T-helper 1 cell treated with Interleukin-12 subunit alpha and Interleukin-12 subunit beta and Interleukin-4 antibody, amounts not matched to agents 30 ng/mL and 1 ng/mL, for 36 hours (primary cell): ENCODE measurements around the gene BACE2. TPM values are rescaled to one million over a fixed set of nuclear protein-coding genes. Genes with fewer than 3 reads are reported as not detected.
"Not testable (repeated sequence)": the region's sequence is repeated elsewhere in the genome, so short reads cannot be mapped to it uniquely, and the experiment has no call there.

Source experiments
- intact Hi-C: fragments of 100-400 bp; cut with micrococcal nuclease; formaldehyde crosslinking; loops from one replicate; pipeline ENCODE4 v1.15.1; 2024
- total RNA-seq: library from RNA; stranded (reverse); gene quantifications from 2 replicates; pipeline ENCODE4 v1.2.3, GENCODE V29; 2022

BACE2 gene
- total RNA-seq, 1 donor from 2014 or later: 1.2 TPM

DNA sequence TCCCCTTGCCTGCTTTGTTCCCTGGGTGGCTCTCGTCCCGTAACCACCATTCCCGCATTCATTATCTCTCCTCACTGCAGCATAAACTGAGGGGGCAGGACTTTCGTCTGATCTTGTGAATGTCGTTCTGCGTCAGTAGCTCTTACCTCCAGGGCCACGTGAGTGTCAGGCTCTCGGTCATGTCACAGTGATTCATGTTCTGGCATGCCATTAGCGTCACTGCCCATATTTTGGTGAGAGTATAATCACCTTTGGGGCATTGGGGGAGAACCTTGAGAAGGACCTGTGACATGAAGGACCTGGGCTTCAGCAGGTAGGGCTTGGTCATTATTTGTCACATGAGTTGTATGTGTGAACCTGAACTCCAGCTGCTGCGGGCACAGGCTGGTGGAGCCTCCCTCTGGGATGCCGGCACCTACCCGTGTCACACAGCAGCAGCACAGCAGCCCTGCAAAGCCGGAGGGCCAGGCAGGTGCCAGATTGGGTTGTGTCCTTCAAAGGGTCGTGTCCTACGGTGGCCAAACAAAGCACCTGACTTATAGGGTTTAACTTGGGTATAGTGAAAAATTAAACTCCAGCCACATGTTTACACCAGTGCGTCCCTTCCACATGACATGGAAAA is 68.5 kb downstream of the BACE2 start:
- intact Hi-C loops: no loop called here

DNA sequence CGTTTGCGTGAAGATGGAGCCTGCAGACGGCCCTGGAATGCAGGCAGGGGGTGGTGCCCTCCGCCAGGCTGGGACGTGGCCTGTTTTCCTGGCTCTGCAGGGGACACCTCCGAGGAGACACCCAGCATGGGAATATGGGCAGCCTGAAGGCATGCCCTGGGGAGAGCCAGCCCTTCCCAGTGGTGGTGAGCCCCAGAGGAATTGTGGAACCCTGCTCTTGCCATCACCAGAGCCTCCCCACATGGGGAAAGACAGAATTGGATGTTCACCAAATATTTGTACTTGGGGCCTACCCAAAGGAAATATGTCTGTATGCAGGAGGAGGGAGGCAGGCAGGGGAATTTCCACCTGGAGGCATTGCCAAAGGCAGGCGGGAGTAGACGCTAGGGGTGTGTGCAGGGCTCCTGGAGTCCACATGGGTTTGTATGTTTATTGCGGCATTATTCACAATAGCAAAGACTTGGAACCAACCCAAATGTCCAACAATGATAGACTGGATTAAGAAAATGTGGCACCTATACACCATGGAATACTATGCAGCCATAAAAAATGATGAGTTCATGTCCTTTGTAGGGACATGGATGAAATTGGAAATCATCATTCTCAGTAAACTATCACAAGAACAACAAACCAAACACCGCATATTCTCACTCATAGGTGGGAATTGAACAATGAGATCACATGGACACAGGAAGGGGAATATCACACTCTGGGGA is 70.3 kb downstream of the BACE2 start:
- intact Hi-C loops: not testable (repeated sequence)

DNA sequence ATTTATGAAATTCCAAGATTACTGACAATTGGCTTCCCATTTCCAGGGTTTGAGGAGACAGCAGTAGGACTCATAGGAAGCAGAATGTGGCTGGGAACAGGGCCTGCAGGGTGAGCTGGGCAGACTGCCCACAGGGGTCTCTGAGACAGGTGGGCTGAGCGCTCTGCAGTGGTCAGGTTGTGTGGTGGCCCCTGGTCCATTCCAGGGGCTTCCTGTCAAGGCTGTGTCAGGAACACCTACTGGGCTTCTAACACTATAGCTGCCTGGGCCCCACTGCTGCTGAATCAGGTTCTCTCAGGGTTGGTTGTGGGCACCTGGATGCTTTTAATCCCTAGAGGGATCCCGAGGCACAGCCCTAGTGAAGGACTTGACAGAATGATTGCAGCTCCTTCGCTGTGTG is 72.1 kb downstream of the BACE2 start:
- intact Hi-C loops: no loop called here

DNA sequence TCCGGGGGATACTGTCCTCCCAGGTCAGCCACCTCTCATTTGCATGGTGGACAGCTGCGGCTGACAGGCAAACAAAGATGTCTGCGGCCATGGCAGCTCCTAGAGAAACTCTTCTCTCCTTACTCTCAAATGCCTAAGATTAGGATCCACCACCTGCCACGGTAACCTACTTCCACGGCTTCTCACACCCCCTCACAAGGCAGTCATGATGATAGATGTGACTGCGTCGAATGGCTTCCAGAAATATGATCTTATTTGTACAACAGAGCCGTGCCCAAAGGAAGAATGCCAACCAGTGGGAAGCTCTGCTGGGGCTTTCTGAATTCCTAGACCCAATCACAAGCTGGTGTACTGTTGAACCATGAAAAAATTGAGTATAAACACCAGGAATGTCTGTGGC is 73.4 kb downstream of the BACE2 start:
- intact Hi-C loops: no loop called here

DNA sequence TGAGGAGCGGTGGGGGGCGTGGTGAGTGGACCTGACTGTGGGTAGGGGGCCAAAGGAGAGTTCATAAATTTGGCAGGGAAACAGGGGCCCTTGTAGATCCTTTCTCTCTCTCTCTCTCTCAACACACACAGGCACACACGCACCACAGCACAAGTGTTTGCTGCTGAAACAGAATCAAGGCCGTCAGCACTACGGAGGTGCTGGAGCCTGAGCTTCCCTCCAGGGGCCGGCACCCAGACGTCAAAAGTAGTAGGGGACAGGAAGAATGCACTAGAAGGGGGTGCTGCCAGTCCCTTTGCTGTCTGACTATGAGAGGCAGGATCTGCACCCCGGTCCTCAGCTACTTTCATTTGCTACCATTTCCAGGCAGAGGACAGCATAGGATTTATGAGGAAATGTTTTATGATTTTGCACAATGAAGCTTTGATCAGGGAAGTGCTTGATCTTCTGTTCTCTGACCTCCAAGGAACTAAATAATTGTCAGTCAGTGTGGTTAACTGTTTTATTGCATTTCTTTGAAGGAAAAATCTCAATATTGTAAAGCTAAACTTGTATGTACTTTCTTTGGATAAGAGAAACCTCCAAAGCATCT is 74.4 kb downstream of the BACE2 start:
- intact Hi-C loops: no loop called here

DNA sequence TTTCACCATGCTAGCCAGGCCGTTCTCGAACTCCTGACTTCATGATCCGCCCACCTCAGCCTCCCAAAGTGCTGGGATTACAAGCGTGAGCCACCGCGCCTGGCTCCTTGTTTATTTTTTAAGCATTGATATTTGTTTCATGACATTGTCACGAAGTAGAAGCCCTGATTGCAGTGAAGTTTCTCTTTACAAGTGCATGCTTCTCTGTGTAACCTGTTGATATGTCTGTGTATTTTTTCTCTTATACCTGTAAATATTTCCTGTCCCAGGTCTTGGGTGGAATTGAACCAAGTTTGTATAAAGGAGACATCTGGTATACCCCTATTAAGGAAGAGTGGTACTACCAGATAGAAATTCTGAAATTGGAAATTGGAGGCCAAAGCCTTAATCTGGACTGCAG is 75.1 kb downstream of the BACE2 start:
- intact Hi-C loops: no loop called here

DNA sequence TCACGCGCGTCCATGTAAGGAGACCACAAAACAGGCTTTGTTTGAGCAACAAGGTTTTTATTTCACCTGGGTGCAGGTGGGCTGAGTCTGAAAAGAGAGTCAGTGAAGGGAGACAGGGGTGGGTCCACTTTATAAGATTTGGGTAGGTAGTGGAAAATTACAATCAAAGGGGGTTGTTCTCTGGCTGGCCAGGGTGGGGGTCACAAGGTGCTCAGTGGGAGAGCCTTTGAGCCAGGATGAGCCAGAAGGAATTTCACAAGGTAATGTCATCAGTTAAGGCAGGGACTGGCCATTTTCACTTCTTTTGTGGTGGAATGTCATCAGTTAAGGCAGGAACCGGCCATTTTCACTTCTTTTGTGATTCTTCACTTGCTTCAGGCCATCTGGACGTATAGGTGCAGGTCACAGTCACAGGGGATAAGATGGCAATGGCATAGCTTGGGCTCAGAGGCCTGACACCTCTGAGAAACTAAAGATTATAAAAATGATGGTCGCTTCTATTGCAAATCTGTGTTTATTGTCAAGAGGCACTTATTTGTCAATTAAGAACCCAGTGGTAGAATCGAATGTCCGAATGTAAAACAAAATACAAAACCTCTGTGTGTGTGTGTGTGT is 76.4 kb downstream of the BACE2 start:
- intact Hi-C loops: not testable (repeated sequence)

DNA sequence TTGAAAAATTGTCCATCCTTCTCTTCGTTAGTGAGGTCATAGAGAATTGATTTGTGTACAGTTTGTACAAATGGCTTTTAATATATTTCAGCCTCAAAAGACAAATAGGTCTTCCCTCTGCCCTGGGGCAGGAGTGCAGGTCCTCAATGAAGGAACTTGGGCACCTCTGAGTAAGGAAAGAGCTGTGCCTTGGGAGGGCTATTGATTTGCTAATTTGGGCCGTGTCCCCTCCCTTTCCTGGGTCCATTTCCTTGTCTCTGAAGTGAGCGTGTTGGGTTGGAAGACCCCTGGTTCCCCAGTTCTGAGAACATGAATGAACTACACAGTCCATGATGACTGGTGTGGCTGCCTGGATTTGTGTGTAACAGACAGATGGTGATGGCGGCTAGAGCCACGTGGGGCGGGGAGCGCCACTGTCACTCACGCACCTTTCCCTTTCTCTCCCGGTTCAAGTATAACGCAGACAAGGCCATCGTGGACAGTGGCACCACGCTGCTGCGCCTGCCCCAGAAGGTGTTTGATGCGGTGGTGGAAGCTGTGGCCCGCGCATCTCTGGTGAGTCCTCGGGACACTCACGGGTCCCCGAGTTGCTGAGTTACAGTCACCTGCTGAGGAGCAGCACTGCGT is 77.7 kb downstream of the BACE2 start:
- intact Hi-C loops: no loop called here

DNA sequence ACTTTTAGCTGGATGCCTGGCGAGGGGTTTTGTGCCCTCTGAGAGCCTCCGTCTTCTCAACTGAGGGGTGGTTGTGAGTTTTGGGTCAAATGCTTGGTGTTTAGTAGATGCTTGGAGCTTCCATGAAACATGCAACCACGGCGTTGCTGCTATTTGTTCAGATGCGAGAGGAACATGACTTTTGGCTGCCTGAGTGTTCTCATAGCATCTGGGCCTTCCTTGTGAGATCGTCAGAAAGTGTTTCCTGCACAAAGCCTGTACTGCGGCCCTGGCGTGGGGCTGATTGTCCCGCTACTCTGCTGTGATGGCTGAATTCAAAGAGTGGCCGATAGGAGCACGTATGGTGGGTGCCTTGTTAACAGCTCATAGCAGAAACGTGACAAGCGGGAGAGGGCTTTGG is 78.8 kb downstream of the BACE2 start:
- intact Hi-C loops: no loop called here

DNA sequence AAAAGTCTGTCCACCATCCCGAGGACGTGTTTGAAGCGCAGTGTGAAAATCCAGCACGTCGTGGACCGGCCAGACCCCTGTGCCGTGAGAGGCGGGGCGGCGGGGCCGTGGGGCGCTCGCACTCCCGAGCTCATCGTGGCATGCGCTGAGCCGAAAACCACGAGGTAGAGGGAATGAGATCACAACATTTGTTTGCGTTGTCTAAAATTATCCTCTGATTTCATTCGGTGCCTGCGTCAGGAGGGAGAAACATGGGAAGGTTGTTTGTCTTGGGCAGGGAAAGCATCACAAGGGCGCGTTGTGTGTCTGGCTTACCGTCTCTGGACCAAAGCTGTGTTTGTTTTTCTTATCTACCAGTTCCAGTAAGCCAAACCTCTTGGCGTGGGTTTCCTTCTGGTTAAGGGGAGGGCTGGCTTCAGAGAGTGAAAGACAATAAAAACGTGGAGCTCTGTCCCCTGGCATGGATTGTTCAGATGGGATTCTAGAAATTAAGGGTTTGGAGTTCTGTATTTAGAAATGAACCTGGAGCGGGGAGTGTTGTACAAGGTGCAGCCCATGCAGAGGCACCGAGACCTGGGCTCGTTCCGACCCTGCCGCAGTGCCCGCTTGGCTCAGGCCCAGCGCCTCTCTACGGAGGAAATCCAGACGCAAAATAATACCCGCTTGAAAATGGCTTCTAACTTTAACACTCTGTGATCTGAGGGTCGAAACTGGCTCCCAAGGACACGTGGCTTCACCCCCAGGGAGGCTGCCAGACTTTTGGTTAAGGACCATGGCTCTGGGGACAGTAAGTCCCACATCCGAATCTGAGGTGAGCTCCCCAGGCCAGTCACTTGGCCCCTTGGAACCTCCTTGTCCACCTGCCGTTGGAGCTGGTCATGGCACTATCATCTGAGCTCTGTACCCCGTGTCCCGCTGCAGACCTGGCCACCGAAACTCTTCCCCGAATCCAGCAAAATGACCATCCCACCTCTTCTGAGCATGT is 79.9 kb downstream of the BACE2 start:
- intact Hi-C loops: no loop called here

DNA sequence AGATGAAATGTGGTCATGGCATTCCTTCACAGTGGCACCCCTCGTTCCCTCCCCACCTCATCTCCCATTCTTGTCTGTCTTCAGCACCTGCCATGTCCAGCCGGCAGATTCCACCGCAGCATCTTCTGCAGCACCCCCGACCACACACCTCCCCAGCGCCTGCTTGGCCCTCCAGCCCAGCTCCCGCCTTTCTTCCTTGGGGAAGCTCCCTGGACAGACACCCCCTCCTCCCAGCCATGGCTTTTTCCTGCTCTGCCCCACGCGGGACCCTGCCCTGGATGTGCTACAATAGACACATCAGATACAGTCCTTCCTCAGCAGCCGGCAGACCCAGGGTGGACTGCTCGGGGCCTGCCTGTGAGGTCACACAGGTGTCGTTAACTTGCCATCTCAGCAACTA is 81.5 kb downstream of the BACE2 start:
- intact Hi-C loops: no loop called here

DNA sequence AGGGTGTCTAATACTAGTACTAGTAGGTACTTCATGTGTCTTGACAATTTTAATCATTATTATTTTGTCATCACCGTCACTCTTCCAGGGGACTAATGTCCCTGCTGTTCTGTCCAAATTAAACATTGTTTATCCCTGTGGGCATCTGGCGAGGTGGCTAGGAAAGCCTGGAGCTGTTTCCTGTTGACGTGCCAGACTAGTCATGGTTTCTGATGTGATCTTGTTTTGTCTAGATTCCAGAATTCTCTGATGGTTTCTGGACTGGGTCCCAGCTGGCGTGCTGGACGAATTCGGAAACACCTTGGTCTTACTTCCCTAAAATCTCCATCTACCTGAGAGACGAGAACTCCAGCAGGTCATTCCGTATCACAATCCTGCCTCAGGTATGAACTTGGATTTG is 82.6 kb downstream of the BACE2 start:
- intact Hi-C loops: no loop called here

DNA sequence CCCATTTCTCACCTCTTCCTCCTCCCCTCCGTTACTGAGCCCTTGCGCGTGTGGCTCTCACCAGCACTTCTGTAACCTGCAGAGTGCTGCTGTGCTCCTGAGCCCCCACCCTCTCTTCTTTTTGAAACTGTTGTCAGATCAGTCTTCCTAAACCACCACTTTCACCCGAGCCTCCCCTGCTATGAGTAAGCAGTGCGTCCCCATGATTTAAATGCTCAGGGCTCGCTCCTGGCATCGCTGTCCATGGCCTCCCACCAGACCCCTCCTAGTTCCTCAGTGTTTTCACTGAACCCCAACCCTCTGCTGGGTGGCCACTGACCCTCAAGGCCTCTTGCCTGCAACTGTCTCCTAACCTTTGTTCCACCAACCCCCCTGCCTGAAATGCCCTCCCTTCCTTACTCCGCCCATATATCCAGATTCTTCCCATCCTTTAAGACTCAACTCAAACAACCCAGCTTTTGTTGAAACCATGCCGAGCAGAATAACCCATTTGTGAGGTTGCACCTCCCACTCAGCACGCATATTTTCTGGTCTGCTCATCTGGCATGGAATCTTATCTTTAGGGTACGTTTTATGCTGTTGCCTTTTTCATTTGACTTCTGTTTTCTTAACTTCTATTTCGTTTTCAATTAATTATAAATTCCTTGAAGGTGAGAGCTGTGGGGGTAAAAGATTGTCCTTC is 84.1 kb downstream of the BACE2 start:
- intact Hi-C loops: no loop called here

DNA sequence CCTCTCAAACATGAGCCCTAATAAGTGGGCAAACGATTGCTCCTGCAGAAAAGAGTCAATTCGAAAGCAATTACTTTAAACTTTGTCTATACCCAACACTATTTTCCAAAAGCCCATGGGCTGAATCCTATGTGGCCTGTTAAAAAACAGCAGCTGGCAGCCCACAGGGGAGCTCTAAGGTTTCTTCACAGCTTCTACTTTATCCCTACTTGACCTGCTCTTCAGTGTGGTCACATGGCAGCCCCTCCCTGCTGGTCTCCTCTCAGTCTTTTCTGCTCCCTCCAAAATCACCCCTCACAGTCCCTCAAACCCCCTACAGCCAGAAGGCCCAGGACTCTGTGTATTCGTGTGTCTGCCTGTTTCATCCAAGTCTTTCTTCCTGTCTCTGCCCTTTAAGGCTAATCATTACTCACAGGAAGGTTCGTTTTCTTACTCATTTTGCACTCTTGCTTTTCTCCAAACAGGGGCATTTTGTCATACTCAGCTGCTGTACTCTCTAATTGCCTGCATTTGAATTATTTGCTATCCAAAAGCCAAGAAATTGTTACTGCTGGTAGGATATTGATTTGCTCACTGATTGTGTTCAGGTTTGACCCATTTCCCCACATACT is 86.2 kb downstream of the BACE2 start:
- intact Hi-C loops: no loop called here

DNA sequence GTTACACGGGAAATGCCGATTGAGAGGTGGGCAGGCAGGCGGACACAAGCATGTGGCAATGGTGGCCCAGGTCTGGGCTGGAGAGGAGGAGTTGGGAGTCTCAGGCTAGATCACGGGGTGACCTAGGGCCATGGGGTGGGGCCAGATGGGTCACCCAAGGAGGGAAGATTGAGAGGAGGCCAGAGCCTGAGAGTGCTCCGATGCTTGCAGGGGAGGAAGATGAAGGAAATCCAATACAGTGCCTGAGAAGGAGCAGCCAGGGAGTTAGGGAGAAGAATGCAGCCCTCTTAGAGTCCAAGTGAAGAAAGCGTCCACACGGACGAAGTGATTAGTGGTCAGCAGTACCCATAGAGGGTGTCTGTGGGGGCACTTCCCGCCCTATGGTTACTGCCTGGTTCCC is 87.2 kb downstream of the BACE2 start:
- intact Hi-C loops: no loop called here

DNA sequence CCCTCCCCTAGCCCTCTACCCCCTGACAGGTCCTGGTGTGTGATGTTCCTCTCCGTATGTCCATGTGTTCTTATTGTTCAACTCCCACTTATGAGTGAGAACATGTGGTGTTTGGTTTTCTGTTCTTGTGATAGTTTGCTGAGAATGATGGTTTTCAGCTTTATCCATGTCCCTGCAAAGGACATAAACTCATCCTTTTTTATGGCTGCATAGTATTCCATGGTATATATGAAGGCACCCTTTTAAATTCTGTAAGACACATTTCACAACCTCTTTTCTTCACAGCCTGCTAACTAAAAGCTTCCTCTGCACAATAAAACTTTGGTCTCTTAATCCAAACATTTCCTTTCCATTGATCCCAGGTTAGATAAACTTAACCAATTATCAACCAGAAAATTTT is 88.3 kb downstream of the BACE2 start:
- intact Hi-C loops: not testable (repeated sequence)

DNA sequence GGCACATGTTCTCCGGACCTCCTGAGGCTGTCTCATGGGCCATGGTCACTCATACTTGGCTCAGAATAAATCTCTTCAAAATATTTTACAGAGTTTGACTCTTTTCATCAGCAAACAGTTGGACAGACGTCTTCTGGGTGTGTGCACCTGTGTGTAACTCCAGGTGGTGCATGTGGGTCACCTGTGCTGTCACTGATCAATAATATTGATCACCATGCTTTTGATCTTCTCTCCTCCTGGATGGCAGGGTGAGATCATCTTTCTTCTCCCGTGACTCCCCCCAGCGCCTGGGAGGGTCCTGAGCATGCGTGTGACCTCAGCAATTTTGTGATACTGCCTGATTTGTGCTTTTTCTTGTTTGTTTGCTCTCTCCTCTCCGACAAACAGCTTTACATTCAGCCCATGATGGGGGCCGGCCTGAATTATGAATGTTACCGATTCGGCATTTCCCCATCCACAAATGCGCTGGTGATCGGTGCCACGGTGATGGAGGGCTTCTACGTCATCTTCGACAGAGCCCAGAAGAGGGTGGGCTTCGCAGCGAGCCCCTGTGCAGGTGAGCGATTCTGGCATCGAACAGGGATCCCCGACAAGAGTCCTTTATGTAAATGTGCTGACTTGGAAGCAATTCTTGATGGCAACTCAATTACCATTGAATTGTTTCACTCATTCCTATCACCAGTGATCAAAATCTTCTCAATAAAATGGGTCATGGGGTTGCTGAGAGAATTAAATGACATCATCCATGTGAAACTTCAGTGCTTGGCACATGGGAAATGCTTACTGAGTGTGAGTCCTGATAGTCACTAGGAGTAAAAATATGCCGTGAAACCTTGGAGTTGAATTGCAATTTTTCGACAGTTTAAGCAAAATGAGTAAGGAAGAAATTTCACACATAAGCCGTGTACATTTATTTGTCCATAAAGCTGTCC is 89.1 kb downstream of the BACE2 start:
- intact Hi-C loops: no loop called here

DNA sequence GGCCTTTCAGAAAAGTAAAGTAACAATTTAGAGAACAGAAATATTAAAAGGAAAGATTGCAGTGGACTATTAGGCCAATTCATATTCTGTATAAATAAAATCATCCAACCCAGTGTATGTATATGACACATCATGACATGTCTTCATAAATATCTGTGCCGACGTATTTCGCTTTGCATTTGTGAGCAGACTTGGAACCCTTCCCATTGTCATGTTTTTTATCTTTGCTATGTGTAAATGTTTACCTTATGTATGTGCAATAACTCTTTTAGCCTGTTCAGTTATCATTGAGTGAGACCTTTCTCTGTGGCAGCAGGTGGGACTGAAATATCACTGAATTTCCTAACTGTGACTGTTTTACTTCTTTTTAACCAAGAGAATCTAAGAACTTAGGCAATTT is 90.7 kb downstream of the BACE2 start:
- intact Hi-C loops: no loop called here

DNA sequence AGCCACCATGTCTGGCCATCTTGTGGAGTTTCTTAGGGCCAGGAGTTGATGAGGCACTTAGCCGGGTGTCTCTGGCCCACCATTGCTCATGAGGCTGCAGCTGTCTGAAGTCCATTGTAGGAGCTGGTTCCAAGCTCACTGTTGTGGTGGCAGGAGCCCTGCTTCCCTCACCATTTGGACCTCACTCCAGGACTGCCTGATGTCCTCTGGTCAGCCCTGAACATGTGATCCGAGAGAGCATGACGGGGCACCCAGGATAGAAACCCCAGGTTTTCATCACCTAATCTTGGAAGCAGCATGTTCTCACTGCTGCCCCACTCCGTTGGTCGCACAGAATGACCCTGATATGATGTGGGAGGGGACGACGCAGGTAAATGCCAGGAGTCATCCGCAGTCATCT is 92.5 kb downstream of the BACE2 start:
- intact Hi-C loops: no loop called here
